Omental fat pad (tissue), 4 donors: ENCODE results near the gene C2orf78. TPM values are rescaled to one million over a fixed set of nuclear protein-coding genes. Genes with fewer than 3 reads are reported as not detected.

Source experiments
- ATAC-seq: fragments of 150-250 bp; one replicate; pipeline ENCODE4 v1.9.1; 2016; ENCODE audit warnings: mild to moderate bottlenecking, moderate library complexity; ENCODE audit not compliant: low FRiP score
- DNase-seq: peaks from one replicate; pipeline ENCODE4 v3.0.0-alpha.2; 2019; ENCODE audit warnings: low spot score
- CTCF ChIP-seq, 3 donors: fragments of 450-650 bp; IDR thresholded peaks; one replicate each; pipeline ENCODE4 v1.5.1; 2016 to 2017; ENCODE audit warnings: antibody characterized with exemption in 3 of 3, mild to moderate bottlenecking in 3 of 3, moderate library complexity in 2 of 3
- total RNA-seq, 4 donors: library from RNA; depleted of rRNA; stranded (reverse); fragments of >200 nt; gene quantifications; one replicate each; pipeline ENCODE4 v1.1.0, GENCODE V29; 2016

C2orf78 gene
- total RNA-seq, 4 donors from 2014 or later = not detected

- no peak for TF ChIP-seq CTCF (IDR thresholded peaks at IDR 0.05)
- no peak for DNase-seq
- ATAC-seq = no peak
These were observed 71.5 kb downstream of the C2orf78 start for GRCh38 chr2:73855526-73855925.

DNA sequence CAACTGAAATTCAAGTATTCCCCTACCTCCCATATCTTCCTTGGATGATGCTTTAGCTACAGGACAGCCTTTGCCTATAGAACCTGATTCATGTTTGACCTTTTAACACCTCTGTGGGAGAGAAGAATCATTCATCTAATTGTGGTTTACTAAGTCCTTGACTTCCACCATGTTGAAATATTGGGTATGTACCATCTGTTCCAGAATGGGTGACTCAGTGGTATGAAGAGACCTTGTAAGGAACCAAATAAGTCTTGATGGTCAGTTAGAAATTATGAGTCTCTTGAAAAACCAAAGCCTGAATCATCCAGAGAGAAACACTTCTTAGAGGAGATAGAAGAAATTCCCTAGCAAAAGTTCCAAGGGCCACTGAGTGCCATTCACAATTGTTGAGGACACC, 72.2 kb downstream of the C2orf78 start:
- DNase-seq = no peak
- no peak for ATAC-seq
- no peak for TF ChIP-seq CTCF (IDR thresholded peaks at IDR 0.05)

DNA sequence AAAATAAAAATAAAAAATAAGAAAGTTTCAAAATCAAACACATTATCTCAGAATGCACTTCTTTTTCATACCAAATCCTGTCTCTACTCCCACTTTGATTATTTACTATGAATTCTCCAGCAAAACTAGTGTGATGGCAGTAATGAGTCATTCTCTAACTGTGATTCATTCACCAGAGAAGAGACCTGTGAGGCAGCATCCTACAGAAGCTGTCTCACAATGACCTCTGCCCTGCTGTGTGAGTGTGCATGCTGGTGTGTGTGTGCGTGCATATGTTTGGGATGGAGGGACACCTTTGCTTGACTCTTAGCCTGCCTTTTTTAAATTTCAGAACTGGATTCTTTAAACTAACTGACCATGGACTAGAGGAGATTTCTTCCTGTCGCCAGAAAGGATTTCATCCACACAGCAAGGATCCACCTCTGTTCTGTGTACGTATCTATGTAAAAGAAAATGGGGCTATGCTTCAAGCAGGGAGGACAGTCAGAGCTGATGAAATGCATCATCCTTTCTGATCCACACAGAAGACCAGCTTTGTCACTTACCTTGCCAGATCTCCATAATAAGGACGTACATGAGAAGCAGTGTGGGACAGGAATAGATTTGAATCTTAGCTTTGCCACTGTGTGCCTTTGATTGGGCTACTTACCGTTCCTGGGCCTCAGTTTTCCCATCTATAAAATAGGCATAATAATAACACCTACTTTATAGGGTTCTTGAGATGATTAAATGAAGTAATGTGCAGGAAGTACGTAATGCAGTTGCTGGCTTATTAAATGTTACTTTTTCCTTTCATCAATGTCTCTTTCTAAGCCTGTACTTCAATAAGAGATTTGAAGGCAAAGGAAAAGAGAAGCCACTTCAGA, 76.0 kb downstream of the C2orf78 start:
- DNase-seq = no peak
- peak; percentile 62 for ATAC-seq
- TF ChIP-seq CTCF (IDR thresholded peaks at IDR 0.05) = no peak

DNA sequence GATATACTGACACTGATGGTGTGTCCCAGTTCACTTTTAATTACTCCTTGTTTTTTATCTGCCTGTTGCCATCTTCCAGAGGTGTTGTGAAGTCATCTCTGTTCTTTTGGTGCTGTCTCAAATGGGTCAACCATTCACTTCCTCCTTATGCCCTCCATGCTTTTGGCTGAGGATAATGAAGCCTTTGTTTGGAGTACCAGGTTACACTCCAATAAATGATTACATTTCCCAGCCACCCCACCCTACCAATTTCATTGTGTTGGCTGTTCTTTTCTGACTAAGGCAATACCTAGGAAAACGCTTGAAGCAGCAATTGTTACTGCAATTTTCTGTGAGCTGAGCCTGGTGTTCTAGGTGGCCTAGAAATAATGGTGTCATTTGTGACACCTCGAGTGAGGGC, 79.0 kb downstream of the C2orf78 start:
- DNase-seq (no peak), ATAC-seq (no peak)
- TF ChIP-seq CTCF (IDR thresholded peaks at IDR 0.05) = no peak

Other genes starting within 250 kb of the C2orf78 start
- not detected for gene NAT8, start 141.8 kb upstream of the C2orf78 start, total RNA-seq
- 10 to 100 TPM; 20.4 to 37.4 (median 22.9) TPM for gene TPRKB, start 46.8 kb upstream of the C2orf78 start, total RNA-seq
- 10 to 100 TPM; 21.2 to 34.5 (median 25.6) TPM for gene DUSP11, start 4.1 kb upstream of the C2orf78 start, total RNA-seq
- 10 to 100 TPM; 14.4 to 27.0 (median 20.0) TPM for gene STAMBP, start 44.8 kb downstream of the C2orf78 start, total RNA-seq
- 10 to 100 TPM in 1 of 4 donors, 1 to 10 TPM in 3; 3.7 to 56.6 (median 7.4) TPM for gene ACTG2, start 108.8 kb downstream of the C2orf78 start, total RNA-seq
- 10 to 100 TPM; 30.5 to 38.9 (median 36.3) TPM for gene DGUOK, start 142.7 kb downstream of the C2orf78 start, total RNA-seq
- gene TET3, start 200.7 kb downstream of the C2orf78 start, total RNA-seq = 10 to 100 TPM in 3 of 4 donors, 1 to 10 TPM in 1; 8.6 to 17.8 (median 11.4) TPM